ENCODE measurements around the gene PDZD11.
"Not testable (repeated sequence)": the region's sequence is repeated elsewhere in the genome, so short reads cannot be mapped to it uniquely, and the experiment has no call there.

The PDZD11 gene, protein sequence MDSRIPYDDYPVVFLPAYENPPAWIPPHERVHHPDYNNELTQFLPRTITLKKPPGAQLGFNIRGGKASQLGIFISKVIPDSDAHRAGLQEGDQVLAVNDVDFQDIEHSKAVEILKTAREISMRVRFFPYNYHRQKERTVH

DNA sequence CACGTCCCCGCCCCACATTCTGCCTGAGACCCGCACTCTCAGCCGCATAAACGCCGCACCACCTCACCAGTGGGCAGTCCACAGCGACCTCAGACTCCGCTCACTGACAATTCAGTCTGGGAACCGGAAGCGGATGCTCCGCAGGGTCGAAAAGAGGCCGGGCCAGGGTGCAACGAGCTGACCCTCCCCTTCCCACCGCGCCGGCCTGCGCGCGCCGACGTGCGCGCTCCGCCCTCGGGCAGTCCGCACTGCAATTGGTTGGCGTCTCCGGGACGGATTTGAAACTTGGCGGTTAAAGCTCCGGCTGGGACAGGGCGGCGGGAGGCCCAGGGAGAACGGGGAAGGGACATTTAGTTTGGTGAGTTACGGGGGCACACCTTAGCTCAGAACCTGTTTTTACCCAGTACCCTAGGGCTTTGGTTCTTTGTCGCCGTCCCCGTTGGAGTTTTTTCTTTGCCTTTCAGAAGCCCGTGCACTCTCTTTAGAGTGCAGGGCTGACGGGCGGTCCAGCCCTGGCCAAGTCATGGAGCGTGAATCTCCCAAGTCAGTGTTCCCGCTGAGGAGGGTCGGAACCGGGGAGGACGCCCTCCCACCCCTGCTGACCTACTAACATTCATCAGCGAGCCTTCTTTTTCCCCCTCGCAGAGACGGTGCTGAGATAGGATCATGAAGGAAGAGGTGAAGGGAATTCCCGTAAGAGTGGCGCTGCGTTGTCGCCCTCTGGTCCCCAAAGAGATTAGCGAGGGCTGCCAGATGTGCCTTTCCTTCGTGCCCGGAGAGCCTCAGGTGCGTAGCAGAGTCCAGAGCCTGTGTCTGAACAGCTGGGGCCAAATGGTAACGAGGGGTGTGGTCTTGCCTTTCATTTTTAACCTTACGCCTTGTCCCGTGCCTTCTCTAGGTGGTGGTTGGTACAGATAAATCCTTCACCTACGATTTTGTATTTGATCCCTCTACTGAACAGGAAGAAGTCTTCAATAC, at the start of gene PDZD11, which contains the start of gene KIF4A:
Gene PDZD11 (minus strand): TSS at position 135 of the 978 bp plus-strand sequence. CDS start 586 bp downstream, outside the sequence.
Gene KIF4A (plus strand): TSS at position 312 of the 978 bp plus-strand sequence. CDS start 355 bp downstream, at position 667.
- Histone ChIP-seq H3K4me3 (ENCODE audit: low read length) (peak within 1 kb of the TSS; percentile 70), H3K36me3 (ENCODE audit: insufficient read depth, low read length) (peaks cover 13% of the 10 kb centered on the region), H3K4me1 (ENCODE audit: insufficient read depth, low read length) (peaks cover 2% of the 10 kb centered on the region), H3K9me3 (ENCODE audit: low read length) (no peaks in the 10 kb centered on the region), H3K27me3 (ENCODE audit: insufficient read depth, low read length) (no peaks in the 10 kb centered on the region), H2AFZ (ENCODE audit: low read depth, low read length) (peak within 1 kb of the TSS; percentile 41)

DNA sequence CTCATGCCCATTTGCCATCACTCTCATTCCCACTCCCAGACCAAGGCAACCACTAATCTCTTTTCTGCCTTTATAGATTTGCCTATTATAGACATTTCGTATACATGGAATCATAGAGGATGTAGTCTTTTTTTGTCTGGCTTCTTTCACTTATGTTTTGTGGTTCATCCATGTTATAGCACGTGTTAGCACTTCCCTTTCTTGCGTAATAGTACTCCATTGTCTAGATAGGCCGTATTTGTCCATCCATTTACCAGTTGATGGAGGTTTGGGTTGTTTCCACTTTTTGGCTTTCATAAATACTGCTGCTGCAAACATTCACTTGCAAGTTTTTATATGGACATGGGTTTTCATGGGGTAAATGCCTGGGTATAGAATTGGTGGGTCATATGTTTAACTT, 48.6 kb upstream of the PDZD11 start:
- Histone ChIP-seq H3K4me3 (ENCODE audit: low read length) (no peak overlapping the region), H3K36me3 (ENCODE audit: insufficient read depth, low read length) (peaks cover 17% of the 10 kb centered on the region), H3K4me1 (ENCODE audit: insufficient read depth, low read length) (no peaks in the 10 kb centered on the region), H3K9me3 (ENCODE audit: low read length) (no peaks in the 10 kb centered on the region), H2AFZ (ENCODE audit: low read depth, low read length) (no peak overlapping the region), H3K27me3 (ENCODE audit: insufficient read depth, low read length) (no peaks in the 10 kb centered on the region)

DNA sequence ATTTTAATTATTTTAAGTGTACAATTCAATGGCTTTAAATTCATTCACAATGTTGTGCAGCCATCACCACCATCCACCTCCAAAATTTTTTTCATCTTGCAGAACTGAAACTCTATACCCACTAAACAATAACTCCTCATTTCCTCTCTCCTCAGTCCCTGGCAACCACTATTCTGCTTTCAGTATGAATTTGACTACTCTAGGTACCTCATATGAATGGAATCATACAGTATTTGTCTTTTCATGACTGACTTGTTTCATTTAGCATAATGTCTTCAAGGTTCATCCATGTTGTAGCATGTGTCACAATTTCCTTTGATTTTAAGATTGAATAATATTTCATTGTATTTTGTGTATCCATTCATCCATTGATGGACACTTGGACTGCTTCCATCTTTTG, 47.0 kb upstream of the PDZD11 start:
- H3K27me3 ChIP-seq (ENCODE audit: insufficient read depth, low read length): no peaks in the 10 kb centered on the region
- H3K36me3 ChIP-seq (ENCODE audit: insufficient read depth, low read length): peaks cover 11% of the 10 kb centered on the region
- no peak overlapping the region for H2AFZ ChIP-seq (ENCODE audit: low read depth, low read length)
- no peak overlapping the region for H3K4me3 ChIP-seq (ENCODE audit: low read length)
- H3K9me3 ChIP-seq (ENCODE audit: low read length): no peaks in the 10 kb centered on the region
- no peaks in the 10 kb centered on the region for H3K4me1 ChIP-seq (ENCODE audit: insufficient read depth, low read length)

DNA sequence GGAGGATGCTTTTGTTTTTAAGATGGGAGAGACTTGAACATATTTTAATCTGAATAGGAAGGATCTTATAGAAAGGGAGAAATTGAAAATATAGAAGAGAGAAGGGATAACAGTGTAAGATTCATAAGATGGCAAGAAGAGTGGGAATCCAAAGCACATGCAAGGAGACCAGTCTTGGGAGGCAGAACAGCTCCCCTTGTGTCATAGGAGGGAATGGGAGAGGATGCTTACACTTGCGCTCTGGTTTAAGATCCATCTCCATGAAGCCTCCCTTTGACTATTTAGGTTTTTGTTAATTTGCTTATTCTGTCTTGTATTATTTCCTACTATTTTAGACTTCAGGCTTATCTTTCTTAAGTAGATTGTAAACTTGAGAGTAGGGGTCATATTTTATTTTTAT, 42.9 kb upstream of the PDZD11 start:
- H3K4me1 ChIP-seq (ENCODE audit: insufficient read depth, low read length): no peaks in the 10 kb centered on the region
- H3K36me3 ChIP-seq (ENCODE audit: insufficient read depth, low read length): peaks cover 16% of the 10 kb centered on the region
- no peak overlapping the region for H3K4me3 ChIP-seq (ENCODE audit: low read length)
- no peaks in the 10 kb centered on the region for H3K9me3 ChIP-seq (ENCODE audit: low read length)
- no peaks in the 10 kb centered on the region for H3K27me3 ChIP-seq (ENCODE audit: insufficient read depth, low read length)
- H2AFZ ChIP-seq (ENCODE audit: low read depth, low read length): no peak overlapping the region

DNA sequence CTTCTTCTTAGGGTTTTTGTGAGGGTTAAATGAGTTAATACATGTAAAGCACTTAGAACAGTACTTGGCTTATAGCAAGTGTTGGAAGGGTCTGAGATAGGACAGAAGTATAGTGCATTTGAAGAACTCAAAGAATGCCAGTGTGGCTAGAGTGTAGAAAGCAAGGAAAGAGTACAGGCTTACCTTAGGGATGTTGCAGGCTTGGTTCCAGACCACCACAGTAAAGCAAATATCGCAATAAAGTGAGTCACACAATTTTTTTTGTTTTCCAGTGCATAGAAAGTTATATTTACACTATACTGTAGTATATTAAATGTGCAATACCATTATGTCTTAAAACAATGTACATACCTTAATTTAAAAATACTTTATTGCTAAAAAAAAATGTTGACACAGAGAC, 41.4 kb upstream of the PDZD11 start:
- Histone ChIP-seq H3K4me1 (ENCODE audit: insufficient read depth, low read length) (no peaks in the 10 kb centered on the region), H3K27me3 (ENCODE audit: insufficient read depth, low read length) (no peaks in the 10 kb centered on the region), H3K4me3 (ENCODE audit: low read length) (no peak overlapping the region), H3K36me3 (ENCODE audit: insufficient read depth, low read length) (peaks cover 14% of the 10 kb centered on the region), H3K9me3 (ENCODE audit: low read length) (no peaks in the 10 kb centered on the region), H2AFZ (ENCODE audit: low read depth, low read length) (no peak overlapping the region)

DNA sequence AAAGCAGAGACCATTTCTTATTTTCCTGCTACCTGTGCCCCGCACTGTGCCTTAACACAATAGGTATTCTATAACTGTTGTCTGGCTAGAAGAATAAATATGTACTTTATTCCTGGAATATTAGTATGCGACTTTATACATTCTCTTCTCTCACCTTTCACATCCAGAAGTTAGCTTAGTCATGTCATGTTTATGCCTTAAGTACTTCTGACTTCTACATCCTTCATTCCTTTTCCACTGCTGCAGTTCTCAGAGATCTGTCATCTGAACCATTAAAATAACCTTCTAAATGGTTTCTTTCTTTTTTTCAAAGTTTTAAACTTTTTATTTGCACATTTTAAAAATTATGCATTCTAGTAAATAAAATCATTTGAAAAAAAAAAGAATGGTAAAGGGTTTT, 34.6 kb upstream of the PDZD11 start:
- H3K36me3 ChIP-seq (ENCODE audit: insufficient read depth, low read length): no peaks in the 10 kb centered on the region
- no peak overlapping the region for H3K4me3 ChIP-seq (ENCODE audit: low read length)
- no peaks in the 10 kb centered on the region for H3K9me3 ChIP-seq (ENCODE audit: low read length)
- H2AFZ ChIP-seq (ENCODE audit: low read depth, low read length): no peak overlapping the region
- H3K27me3 ChIP-seq (ENCODE audit: insufficient read depth, low read length): no peaks in the 10 kb centered on the region
- H3K4me1 ChIP-seq (ENCODE audit: insufficient read depth, low read length): no peaks in the 10 kb centered on the region

DNA sequence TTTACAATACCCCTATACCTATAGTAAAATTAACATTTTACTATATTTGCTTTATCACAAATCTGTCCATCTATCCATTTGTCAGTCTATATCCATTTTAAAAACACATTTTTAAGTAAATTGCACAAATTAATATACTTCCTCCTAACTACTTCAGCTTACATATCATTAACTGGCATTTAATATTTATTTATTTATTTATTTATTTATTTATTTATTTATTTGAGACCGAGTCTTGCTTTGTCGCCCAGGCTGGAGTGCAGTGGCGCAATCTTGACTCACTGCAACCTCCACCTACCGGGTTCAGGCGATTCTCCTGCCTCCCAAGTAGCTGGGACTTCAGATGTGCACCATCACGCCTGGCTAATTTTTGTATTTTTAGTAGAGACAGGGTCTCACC, 33.9 kb upstream of the PDZD11 start:
- H3K9me3 ChIP-seq (ENCODE audit: low read length); H3K4me1 ChIP-seq (ENCODE audit: insufficient read depth, low read length); H2AFZ ChIP-seq (ENCODE audit: low read depth, low read length); H3K4me3 ChIP-seq (ENCODE audit: low read length); H3K27me3 ChIP-seq (ENCODE audit: insufficient read depth, low read length); H3K36me3 ChIP-seq (ENCODE audit: insufficient read depth, low read length): not testable (repeated sequence)

DNA sequence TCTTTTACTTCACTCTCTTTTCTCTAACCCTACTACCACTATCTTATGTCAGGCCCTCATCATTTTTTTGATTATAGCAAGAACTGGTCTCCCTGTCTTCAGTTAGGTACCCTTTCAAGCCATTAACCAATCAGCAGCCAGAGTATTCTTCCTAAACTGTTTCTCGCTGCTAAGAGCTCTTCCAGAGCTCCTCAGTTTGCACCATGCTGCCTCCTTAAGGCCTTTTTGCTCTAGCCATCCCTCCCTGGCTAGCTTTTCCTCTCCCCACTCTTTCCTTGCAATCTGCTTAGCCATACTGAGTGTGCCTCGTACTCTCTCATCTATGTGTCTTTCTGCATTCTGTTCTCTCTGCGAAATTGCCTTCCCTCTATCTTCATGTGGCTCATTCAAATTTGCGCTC, 33.1 kb upstream of the PDZD11 start:
- H3K4me1 ChIP-seq (ENCODE audit: insufficient read depth, low read length): no peaks in the 10 kb centered on the region

DNA sequence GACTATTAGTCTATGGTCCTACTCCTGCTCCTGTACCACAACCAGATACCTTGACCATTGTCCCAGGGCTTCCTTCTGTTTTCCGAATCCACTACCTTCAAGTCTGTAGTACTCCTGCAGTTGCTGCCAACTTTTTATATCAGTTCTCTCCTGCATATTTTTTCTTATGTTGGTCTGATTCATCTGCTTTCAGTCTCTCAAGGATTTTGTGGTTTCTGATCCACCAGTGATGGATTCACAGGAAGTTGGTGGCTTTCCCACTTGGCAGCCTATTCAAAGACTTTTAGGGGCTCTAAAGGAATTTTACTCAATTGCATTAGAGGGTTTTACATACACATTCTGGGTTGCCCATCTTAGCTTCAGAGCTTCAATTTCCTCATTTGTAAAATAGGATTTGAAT, 23.8 kb upstream of the PDZD11 start:
- Histone ChIP-seq H3K4me3 (ENCODE audit: low read length) (no peak overlapping the region), H3K36me3 (ENCODE audit: insufficient read depth, low read length) (peaks cover 4% of the 10 kb centered on the region), H2AFZ (ENCODE audit: low read depth, low read length) (no peak overlapping the region), H3K27me3 (ENCODE audit: insufficient read depth, low read length) (no peaks in the 10 kb centered on the region), H3K9me3 (ENCODE audit: low read length) (no peaks in the 10 kb centered on the region), H3K4me1 (ENCODE audit: insufficient read depth, low read length) (no peaks in the 10 kb centered on the region)

More for the DNA sequence above, 33.1 kb upstream of the PDZD11 start:
- no peak overlapping the region for H3K4me3 ChIP-seq (ENCODE audit: low read length)
- H3K36me3 ChIP-seq (ENCODE audit: insufficient read depth, low read length): no peaks in the 10 kb centered on the region
- no peaks in the 10 kb centered on the region for H3K9me3 ChIP-seq (ENCODE audit: low read length)
- H3K27me3 ChIP-seq (ENCODE audit: insufficient read depth, low read length): no peaks in the 10 kb centered on the region
- H2AFZ ChIP-seq (ENCODE audit: low read depth, low read length): no peak overlapping the region

DNA sequence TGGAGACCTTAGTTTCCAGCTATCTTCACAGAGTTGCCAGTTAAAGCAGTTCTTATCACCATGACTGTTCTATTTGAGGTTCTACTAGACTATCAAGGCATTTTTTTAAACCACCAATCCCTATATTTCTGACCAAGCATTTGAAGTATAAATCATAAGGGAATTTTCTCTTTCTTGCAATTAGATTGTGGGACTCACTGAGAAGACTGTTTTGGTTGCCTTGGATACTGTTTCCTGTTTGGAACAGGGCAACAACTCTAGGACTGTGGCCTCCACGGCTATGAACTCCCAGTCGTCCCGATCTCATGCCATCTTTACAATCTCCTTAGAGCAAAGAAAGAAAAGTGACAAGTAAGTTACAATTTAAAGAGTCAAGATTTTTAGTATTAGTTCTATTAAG, 12.0 kb upstream of the PDZD11 start:
- Histone ChIP-seq H3K4me1 (ENCODE audit: insufficient read depth, low read length) (no peaks in the 10 kb centered on the region), H2AFZ (ENCODE audit: low read depth, low read length) (no peak overlapping the region), H3K27me3 (ENCODE audit: insufficient read depth, low read length) (no peaks in the 10 kb centered on the region), H3K36me3 (ENCODE audit: insufficient read depth, low read length) (peaks cover 25% of the 10 kb centered on the region), H3K4me3 (ENCODE audit: low read length) (no peak overlapping the region), H3K9me3 (ENCODE audit: low read length) (no peaks in the 10 kb centered on the region)

DNA sequence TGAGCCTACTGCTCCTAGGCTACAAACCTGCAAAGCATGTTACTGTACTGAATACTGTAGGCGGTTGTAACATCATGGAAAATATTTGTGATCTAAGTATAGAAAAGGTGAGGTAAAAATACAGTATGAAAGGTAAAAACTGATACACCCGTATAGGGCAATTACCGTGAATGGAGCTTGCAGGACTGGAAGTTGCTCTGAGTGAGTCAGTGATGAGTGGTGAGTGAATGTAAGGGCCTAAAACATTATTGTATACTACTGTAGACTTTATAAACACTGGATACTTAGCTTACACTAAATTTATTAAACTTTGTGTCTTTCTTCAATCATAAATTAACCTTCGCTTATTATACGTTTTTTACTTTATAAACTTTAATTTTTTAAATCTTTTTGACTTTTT, 3.9 kb upstream of the PDZD11 start:
- peaks cover 9% of the 10 kb centered on the region for H3K36me3 ChIP-seq (ENCODE audit: insufficient read depth, low read length)
- H2AFZ ChIP-seq (ENCODE audit: low read depth, low read length): no peak overlapping the region
- H3K4me3 ChIP-seq (ENCODE audit: low read length): no peak overlapping the region
- peaks cover 2% of the 10 kb centered on the region for H3K4me1 ChIP-seq (ENCODE audit: insufficient read depth, low read length)
- H3K27me3 ChIP-seq (ENCODE audit: insufficient read depth, low read length): no peaks in the 10 kb centered on the region
- no peaks in the 10 kb centered on the region for H3K9me3 ChIP-seq (ENCODE audit: low read length)

DNA sequence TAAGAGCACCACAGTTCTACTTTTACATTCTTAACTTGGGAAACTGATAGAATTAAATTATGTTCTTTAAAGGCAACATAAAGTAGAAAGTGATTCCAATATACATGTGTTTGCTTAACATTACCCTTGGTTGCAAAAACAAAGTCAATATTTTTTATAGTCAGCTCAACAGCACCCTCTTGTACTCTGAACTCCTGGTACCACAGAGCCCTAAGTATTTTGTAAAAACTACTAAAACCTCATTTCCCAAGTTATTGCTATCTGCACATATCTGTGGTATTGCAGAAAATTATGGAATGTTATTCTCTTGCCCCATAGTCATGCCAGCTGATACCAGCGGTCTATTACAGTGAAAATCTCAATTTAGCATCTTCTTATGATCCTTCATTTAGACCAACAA, 3.1 kb upstream of the PDZD11 start:
- Histone ChIP-seq H3K36me3 (ENCODE audit: insufficient read depth, low read length) (peaks cover 9% of the 10 kb centered on the region), H3K4me1 (ENCODE audit: insufficient read depth, low read length) (peaks cover 2% of the 10 kb centered on the region), H3K27me3 (ENCODE audit: insufficient read depth, low read length) (no peaks in the 10 kb centered on the region), H2AFZ (ENCODE audit: low read depth, low read length) (no peak overlapping the region), H3K4me3 (ENCODE audit: low read length) (no peak overlapping the region), H3K9me3 (ENCODE audit: low read length) (no peaks in the 10 kb centered on the region)

DNA sequence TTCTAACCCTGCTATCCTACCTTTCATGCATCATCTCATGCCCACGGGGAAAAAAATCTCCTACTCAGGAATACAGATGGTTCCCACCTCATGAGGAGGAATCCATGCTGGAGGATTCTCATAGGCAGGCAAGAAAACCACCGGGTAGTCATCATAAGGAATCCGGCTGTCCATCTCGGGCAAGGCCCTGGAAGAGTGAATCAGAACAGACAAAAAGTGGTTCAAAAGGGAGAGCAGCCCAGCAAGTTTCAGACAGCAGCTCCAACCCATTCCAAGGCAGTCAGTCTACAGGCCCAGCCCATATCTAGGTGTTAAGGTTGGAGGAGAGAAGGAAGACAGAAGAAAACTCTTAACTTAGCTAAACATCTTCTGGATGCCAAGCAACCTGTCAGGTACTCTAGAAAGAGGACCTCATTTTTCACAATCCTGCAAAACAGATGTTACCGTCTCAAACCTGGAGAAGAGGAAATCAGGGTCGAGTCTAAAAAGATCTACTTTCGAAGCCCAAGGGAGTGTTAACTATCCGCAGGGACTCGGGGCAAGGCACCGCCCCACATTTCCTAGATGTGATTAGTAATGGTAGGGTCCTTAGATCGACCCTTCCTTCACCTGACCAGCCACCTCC, 447 bp downstream of the PDZD11 start:
- peaks cover 10% of the 10 kb centered on the region for H3K36me3 ChIP-seq (ENCODE audit: insufficient read depth, low read length)
- peak overlapping the region; percentile 70 for H3K4me3 ChIP-seq (ENCODE audit: low read length)
- no peak overlapping the region for H2AFZ ChIP-seq (ENCODE audit: low read depth, low read length)
- no peaks in the 10 kb centered on the region for H3K27me3 ChIP-seq (ENCODE audit: insufficient read depth, low read length)
- no peaks in the 10 kb centered on the region for H3K9me3 ChIP-seq (ENCODE audit: low read length)
- H3K4me1 ChIP-seq (ENCODE audit: insufficient read depth, low read length): peaks cover 2% of the 10 kb centered on the region

Measured in neuron (in vitro differentiated cells).